GM18508 (cell line): ENCODE measurements around the gene INTS11.

Source experiments
- ATAC-seq: cut with Tn5 transposase; IDR thresholded peaks from one replicate; pipeline ENCODE4 v1.9.1; 2021; ENCODE audit warnings: moderate number of reproducible peaks; ENCODE audit not compliant: insufficient read depth, unreplicated experiment

Gene INTS11

GRCh38 chr1:1274299-1274930, 50.0 kb downstream of the INTS11 start:
- ATAC-seq = no peak

GRCh38 chr1:1273512-1274298, 50.8 kb downstream of the INTS11 start, which contains the start of gene UBE2J2:
Gene UBE2J2, minus strand, starts transcription at chr1:1273854. Its CDS starts 5,862 bp downstream, at chr1:1267992.
- no peak for ATAC-seq

GRCh38 chr1:1273209-1273511, 51.3 kb downstream of the INTS11 start:
- no peak for ATAC-seq

- ATAC-seq = no peak
These were observed 51.9 kb downstream of the INTS11 start for GRCh38 chr1:1272341-1273208.

- no peak for ATAC-seq
These were observed 53.6 kb downstream of the INTS11 start for GRCh38 chr1:1270813-1271212.

- no peak for ATAC-seq
These were observed 56.2 kb downstream of the INTS11 start for GRCh38 chr1:1268284-1268682.

- no peak for ATAC-seq
These were observed 56.8 kb downstream of the INTS11 start for GRCh38 chr1:1267488-1268283.

- ATAC-seq = no peak
These were observed 59.6 kb downstream of the INTS11 start for GRCh38 chr1:1264868-1265272.

- ATAC-seq = no peak
These were observed 60.4 kb downstream of the INTS11 start for GRCh38 chr1:1264026-1264425.

GRCh38 chr1:1262758-1263157, 61.7 kb downstream of the INTS11 start:
- no peak for ATAC-seq

GRCh38 chr1:1262071-1262470, 62.4 kb downstream of the INTS11 start:
- no peak for ATAC-seq
